ENCODE results near the gene TSPYL6.

DNA sequence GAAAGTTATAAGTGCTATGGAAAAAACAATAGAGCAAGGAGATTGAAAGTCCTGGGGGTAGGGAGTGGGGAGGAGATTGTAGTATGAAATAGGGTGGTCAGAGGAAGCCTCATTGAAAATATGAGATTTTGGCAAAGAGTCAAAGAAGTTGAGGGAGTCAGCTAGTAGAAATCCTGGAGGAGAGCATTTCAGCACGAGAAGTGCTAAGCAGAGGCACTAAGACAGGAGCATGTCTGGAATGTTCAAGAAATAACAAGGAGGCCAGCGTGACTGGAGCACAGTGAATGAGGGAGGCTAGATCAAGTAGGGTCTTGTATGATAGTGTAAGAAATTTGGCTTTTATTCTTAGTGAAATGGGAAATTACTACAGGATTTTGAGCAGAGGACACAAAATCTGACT is 2.1 kb upstream of the TSPYL6 start:
- TF ChIP-seq, protein P1, sequence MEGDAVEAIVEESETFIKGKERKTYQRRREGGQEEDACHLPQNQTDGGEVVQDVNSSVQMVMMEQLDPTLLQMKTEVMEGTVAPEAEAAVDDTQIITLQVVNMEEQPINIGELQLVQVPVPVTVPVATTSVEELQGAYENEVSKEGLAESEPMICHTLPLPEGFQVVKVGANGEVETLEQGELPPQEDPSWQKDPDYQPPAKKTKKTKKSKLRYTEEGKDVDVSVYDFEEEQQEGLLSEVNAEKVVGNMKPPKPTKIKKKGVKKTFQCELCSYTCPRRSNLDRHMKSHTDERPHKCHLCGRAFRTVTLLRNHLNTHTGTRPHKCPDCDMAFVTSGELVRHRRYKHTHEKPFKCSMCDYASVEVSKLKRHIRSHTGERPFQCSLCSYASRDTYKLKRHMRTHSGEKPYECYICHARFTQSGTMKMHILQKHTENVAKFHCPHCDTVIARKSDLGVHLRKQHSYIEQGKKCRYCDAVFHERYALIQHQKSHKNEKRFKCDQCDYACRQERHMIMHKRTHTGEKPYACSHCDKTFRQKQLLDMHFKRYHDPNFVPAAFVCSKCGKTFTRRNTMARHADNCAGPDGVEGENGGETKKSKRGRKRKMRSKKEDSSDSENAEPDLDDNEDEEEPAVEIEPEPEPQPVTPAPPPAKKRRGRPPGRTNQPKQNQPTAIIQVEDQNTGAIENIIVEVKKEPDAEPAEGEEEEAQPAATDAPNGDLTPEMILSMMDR (IDR thresholded peaks at IDR 0.05): no peak
- TF ChIP-seq EP300 (IDR thresholded peaks at IDR 0.05): no peak
- TF ChIP-seq POLR2A (IDR thresholded peaks at IDR 0.05): no peak
